BLaER1 treated with 17β-estradiol and CSF1 and Interleukin-3, amounts not matched to agents 10 nM and 100 nM (cell line): ENCODE results near the gene LENG9.

Experiments used
- H3K27ac ChIP-seq, 11 experiments: shearing (Covaris generic); formaldehyde crosslinking; 2 replicates each; pipeline ENCODE4 v1.8.1; 2022
- H3K27me3 ChIP-seq, 11 experiments: shearing (Covaris generic); formaldehyde crosslinking; 2 replicates each; pipeline ENCODE4 v1.8.1; 2022
- H3K36me3 ChIP-seq, 11 experiments: shearing (Covaris generic); formaldehyde crosslinking; 2 replicates each; pipeline ENCODE4 v1.8.1; 2022
- H3K4me1 ChIP-seq, 10 experiments: shearing (Covaris generic); formaldehyde crosslinking; 2 replicates each; pipeline ENCODE4 v1.8.1; 2022
- H3K4me2 ChIP-seq, 11 experiments: shearing (Covaris generic); formaldehyde crosslinking; 2 replicates each; pipeline ENCODE4 v1.8.1; 2022
- H3K4me3 ChIP-seq, 10 experiments: shearing (Covaris generic); formaldehyde crosslinking; 2 replicates each; pipeline ENCODE4 v1.8.1; 2022
- H3K9ac ChIP-seq, 11 experiments: shearing (Covaris generic); formaldehyde crosslinking; 2 replicates each; pipeline ENCODE4 v1.8.1; 2022
- H3K9me3 ChIP-seq, 11 experiments: shearing (Covaris generic); formaldehyde crosslinking; replicated peaks in 1 of 11; 2 replicates each; pipeline ENCODE4 v1.8.1; 2022
- H4K20me1 ChIP-seq, 11 experiments: shearing (Covaris generic); formaldehyde crosslinking; 2 replicates each; pipeline ENCODE4 v1.8.1; 2022
- Cebpa-rat ChIP-seq, 11 experiments: shearing (Covaris generic); IDR thresholded peaks; 2 replicates each; pipeline ENCODE4 v1.8.1; 2022

LENG9 gene

DNA sequence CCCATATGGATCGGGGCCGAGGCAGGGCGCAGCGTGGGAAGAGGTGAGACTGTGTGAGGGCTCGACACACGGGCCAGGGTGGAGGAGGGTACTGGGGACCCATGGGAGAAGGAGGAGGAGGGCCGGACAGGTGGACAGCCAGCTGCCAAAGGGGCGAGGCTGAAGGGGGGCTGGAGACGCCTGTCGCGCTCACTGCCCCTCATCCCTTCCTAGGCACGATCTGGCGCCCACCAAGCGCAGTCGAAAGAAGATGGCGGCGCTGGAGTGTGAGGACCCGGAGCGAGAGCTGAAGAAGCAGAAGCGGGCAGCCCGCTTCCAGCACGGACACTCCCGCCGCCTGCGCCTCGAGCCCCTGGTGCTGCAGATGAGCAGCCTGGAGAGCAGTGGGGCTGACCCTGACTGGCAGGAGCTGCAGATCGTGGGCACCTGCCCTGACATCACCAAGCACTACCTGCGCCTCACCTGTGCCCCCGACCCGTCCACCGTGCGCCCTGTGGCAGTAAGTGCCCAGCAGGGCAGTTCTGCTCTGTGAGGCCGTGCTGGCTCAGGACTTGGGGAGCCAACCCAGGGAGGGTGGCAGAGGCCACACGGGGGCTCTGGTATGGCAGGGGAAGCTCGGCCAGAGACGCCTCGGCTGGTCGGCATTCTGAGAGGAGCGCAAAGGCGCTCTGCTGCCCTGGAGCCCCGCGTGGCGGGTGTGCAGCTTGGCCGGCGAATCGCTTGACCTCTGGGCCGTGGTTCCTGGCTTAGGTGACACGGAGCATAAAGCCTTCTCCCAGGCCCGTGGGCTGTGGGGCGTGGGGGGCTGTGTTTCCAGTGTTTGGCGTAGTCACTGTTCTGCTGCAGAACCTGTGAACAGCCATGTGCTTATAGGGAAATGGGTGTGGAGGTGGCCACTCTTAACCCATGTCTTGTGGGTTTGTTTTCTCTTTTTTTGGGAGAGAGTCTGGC is 6.9 kb downstream of the LENG9 start:
- H3K4me1 ChIP-seq = peaks cover 32 to 70% (median 43%) of the 10 kb centered on the region in 10 experiments
- H3K27ac ChIP-seq = no peak overlapping the region
- H3K9ac ChIP-seq = no peak overlapping the region
- peaks cover 96 to 100% (median 98%) of the 10 kb centered on the region in 11 experiments for H4K20me1 ChIP-seq
- peaks cover 95 to 98% (median 97%) of the 10 kb centered on the region in 11 experiments for H3K36me3 ChIP-seq
- no peak overlapping the region for H3K4me3 ChIP-seq
- TF ChIP-seq Cebpa-rat (IDR thresholded peaks at IDR 0.05) = no peak
- no peaks in the 10 kb centered on the region for H3K9me3 ChIP-seq
- H3K27me3 ChIP-seq = no peaks in the 10 kb centered on the region
- H3K4me2 ChIP-seq = no peak overlapping the region; a peak in 1 of 22 replicates

DNA sequence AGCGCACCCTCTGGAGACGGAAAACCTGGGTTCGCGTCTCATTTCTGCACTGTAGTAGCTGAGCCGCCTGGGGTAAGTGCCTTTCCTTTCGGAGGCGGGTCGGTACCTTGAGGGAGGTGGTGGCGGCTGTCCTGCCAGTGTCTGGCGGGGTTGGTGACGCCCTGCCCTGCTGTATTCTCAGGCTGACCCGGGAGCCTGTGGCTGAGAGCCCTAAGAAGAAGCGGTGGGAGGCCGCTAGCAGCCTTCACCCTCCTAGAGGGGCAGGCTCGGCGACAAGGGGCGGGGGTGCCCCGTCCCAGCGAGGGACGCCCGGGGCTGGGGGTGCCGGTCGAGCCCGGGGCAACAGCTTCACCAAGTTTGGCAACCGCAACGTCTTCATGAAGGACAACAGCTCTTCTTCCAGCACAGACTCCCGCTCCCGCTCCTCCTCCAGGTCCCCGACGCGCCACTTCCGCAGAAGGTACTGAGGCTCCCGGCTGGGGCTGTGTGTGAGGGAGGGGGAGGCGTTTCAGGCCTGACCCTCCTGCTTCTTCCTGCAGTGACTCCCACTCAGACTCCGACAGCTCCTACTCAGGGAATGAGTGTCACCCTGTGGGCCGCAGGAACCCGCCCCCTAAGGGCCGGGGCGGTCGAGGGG is 7.7 kb downstream of the LENG9 start:
- peaks cover 98 to 100% (median 99%) of the 10 kb centered on the region in 11 experiments for H4K20me1 ChIP-seq
- no peaks in the 10 kb centered on the region for H3K9me3 ChIP-seq
- peaks cover 92 to 100% (median 98%) of the 10 kb centered on the region in 11 experiments for H3K36me3 ChIP-seq
- H3K9ac ChIP-seq = no peak overlapping the region
- H3K4me2 ChIP-seq = no peak overlapping the region
- H3K27me3 ChIP-seq = no peaks in the 10 kb centered on the region
- H3K4me1 ChIP-seq = peaks cover 32 to 71% (median 43%) of the 10 kb centered on the region in 10 experiments
- H3K27ac ChIP-seq = no peak overlapping the region
- TF ChIP-seq Cebpa-rat (IDR thresholded peaks at IDR 0.05) = no peak
- no peak overlapping the region for H3K4me3 ChIP-seq

DNA sequence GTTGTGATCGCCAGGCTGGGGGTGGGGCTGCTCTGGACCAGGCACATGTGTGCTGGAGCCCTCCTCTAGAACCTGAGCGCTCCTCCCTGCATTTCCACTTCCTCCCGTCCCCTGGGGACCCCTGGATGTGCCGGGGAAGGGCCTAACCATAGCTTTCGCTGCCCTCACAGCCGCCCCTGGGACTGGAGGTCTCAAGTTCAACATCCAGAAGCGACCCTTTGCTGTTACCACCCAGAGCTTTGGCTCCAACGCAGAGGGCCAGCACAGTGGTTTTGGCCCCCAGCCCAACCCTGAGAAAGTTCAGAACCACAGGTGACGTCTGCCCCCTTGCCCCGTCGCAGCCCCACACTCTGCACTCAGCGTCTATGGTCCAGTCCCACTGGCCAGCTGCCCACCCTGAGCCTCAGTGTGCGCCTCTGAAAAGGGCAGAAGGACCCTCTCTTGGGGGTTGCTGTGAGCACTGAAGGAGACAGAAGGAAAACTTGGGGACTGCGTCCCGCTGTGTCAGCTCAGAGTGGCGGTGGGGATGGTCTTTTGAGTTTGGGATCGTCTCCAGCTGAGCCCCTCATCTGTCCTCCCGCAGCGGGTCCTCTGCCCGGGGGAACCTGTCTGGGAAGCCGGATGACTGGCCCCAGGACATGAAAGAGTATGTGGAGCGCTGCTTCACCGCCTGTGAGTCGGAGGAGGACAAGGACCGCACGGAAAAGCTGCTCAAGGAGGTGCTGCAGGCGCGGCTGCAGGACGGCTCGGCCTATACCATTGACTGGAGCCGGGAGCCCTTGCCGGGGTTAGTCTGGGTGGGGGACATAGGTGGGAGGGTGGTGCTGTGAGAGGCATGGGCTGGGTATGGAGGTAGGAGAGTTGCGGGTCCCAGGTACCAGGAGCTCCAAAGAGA is 8.6 kb downstream of the LENG9 start:
- Histone ChIP-seq H3K9ac (0 out of 22 replicates have a peak overlapping the region, but pooled peaks of 1 of the 11 experiments have one; percentile 25), H4K20me1 (peaks cover 99 to 100% (median 100%) of the 10 kb centered on the region in 11 experiments), H3K27me3 (no peaks in the 10 kb centered on the region), H3K4me1 (peaks cover 34 to 73% (median 45%) of the 10 kb centered on the region in 10 experiments), H3K4me2 (no peak overlapping the region), H3K27ac (no peak overlapping the region), H3K9me3 (no peaks in the 10 kb centered on the region), H3K4me3 (no peak overlapping the region), H3K36me3 (peaks cover 86 to 100% (median 96%) of the 10 kb centered on the region in 11 experiments)
- TF ChIP-seq Cebpa-rat (IDR thresholded peaks at IDR 0.05) = no peak

- Histone ChIP-seq H3K4me2 (no peak overlapping the region), H3K36me3 (peaks cover 78 to 92% (median 87%) of the 10 kb centered on the region in 11 experiments), H3K4me1 (peaks cover 27 to 64% (median 37%) of the 10 kb centered on the region in 10 experiments), H4K20me1 (peaks cover 98 to 99% (median 98%) of the 10 kb centered on the region in 11 experiments), H3K27ac (no peak overlapping the region), H3K4me3 (no peak overlapping the region), H3K27me3 (no peaks in the 10 kb centered on the region), H3K9me3 (no peaks in the 10 kb centered on the region), H3K9ac (peak overlapping the region in 3 of 11 experiments; percentile 4 to 93 (median 26); a peak in 2 of 22 replicates)
- no peak for TF ChIP-seq Cebpa-rat (IDR thresholded peaks at IDR 0.05)
Measured at GRCh38 chr19:54453921-54454780, 9.4 kb downstream of the LENG9 start.

GRCh38 chr19:54452626-54453025 is 11.0 kb downstream of the LENG9 start:
- peaks cover 83 to 85% (median 83%) of the 10 kb centered on the region in 11 experiments for H4K20me1 ChIP-seq
- peaks cover 22 to 49% (median 26%) of the 10 kb centered on the region in 10 experiments for H3K4me1 ChIP-seq
- H3K4me3 ChIP-seq = no peak overlapping the region
- TF ChIP-seq Cebpa-rat (IDR thresholded peaks at IDR 0.05) = no peak
- H3K9ac ChIP-seq = peak overlapping the region in 9 of 11 experiments; percentile 11 to 98 (median 94); a peak in 8 of 22 replicates
- peaks cover 62 to 77% (median 72%) of the 10 kb centered on the region in 11 experiments for H3K36me3 ChIP-seq
- H3K27me3 ChIP-seq = no peaks in the 10 kb centered on the region
- H3K4me2 ChIP-seq = peak overlapping the region in 3 of 11 experiments; percentile 95 to 99 (median 97); a peak in 4 of 22 replicates
- H3K27ac ChIP-seq = peak overlapping the region in 1 of 11 experiments; percentile 99; a peak in 2 of 22 replicates
- H3K9me3 ChIP-seq = no peaks in the 10 kb centered on the region

- peaks cover 56 to 70% (median 65%) of the 10 kb centered on the region in 11 experiments for H3K36me3 ChIP-seq
Measured at GRCh38 chr19:54451997-54452396, 11.6 kb downstream of the LENG9 start.

GRCh38 chr19:54451331-54451871 is 12.2 kb downstream of the LENG9 start:
- peak overlapping the region; percentile 92 to 99 (median 95) for H3K9ac ChIP-seq

More at GRCh38 chr19:54451997-54452396, 11.6 kb downstream of the LENG9 start:
- no peaks in the 10 kb centered on the region for H3K9me3 ChIP-seq
- H4K20me1 ChIP-seq = peaks cover 76 to 82% (median 77%) of the 10 kb centered on the region in 11 experiments
- no peaks in the 10 kb centered on the region for H3K27me3 ChIP-seq
- H3K9ac ChIP-seq = peak overlapping the region; percentile 92 to 99 (median 95); a peak in 18 of 22 replicates
- H3K4me1 ChIP-seq = peaks cover 29 to 51% (median 32%) of the 10 kb centered on the region in 10 experiments
- H3K4me3 ChIP-seq = peak overlapping the region in 3 of 10 experiments; percentile 79 to 94 (median 92); a peak in 4 of 20 replicates
- peak overlapping the region in 10 of 11 experiments; percentile 94 to 99 (median 97); a peak in 16 of 22 replicates for H3K4me2 ChIP-seq
- H3K27ac ChIP-seq = peak overlapping the region in 8 of 11 experiments; percentile 62 to 99 (median 96); a peak in 15 of 22 replicates
- no peak for TF ChIP-seq Cebpa-rat (IDR thresholded peaks at IDR 0.05)

More at GRCh38 chr19:54451331-54451871, 12.2 kb downstream of the LENG9 start:
- Histone ChIP-seq H3K36me3 (peaks cover 50 to 69% (median 62%) of the 10 kb centered on the region in 11 experiments), H3K9me3 (no peaks in the 10 kb centered on the region), H3K4me2 (peak overlapping the region; percentile 94 to 99 (median 97)), H4K20me1 (peaks cover 70 to 76% (median 71%) of the 10 kb centered on the region in 11 experiments), H3K27ac (peak overlapping the region; percentile 17 to 99 (median 95); a peak in 21 of 22 replicates), H3K27me3 (no peaks in the 10 kb centered on the region), H3K4me3 (peak overlapping the region in 9 of 10 experiments; percentile 79 to 94 (median 90); a peak in 18 of 20 replicates), H3K4me1 (peaks cover 35 to 52% (median 38%) of the 10 kb centered on the region in 10 experiments)
- no peak for TF ChIP-seq Cebpa-rat (IDR thresholded peaks at IDR 0.05)
